Measurements from ENCODE around the gene ZFYVE9.

GRCh38 chr1:52294580-52294979 is 152.7 kb downstream of the ZFYVE9 start:
- TF ChIP-seq, protein P1, sequence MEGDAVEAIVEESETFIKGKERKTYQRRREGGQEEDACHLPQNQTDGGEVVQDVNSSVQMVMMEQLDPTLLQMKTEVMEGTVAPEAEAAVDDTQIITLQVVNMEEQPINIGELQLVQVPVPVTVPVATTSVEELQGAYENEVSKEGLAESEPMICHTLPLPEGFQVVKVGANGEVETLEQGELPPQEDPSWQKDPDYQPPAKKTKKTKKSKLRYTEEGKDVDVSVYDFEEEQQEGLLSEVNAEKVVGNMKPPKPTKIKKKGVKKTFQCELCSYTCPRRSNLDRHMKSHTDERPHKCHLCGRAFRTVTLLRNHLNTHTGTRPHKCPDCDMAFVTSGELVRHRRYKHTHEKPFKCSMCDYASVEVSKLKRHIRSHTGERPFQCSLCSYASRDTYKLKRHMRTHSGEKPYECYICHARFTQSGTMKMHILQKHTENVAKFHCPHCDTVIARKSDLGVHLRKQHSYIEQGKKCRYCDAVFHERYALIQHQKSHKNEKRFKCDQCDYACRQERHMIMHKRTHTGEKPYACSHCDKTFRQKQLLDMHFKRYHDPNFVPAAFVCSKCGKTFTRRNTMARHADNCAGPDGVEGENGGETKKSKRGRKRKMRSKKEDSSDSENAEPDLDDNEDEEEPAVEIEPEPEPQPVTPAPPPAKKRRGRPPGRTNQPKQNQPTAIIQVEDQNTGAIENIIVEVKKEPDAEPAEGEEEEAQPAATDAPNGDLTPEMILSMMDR (IDR thresholded peaks at IDR 0.05), result no peak
- no peak for TF ChIP-seq POLR2A (IDR thresholded peaks at IDR 0.05)

All from testis (tissue), 2 donors.